Measurements from ENCODE around the gene PRSS22. TPM values are rescaled to one million over a fixed set of nuclear protein-coding genes. Genes with fewer than 3 reads are reported as not detected.

PRSS22 gene
- total RNA-seq, 2 experiments from 2014 or later, result not detected

DNA sequence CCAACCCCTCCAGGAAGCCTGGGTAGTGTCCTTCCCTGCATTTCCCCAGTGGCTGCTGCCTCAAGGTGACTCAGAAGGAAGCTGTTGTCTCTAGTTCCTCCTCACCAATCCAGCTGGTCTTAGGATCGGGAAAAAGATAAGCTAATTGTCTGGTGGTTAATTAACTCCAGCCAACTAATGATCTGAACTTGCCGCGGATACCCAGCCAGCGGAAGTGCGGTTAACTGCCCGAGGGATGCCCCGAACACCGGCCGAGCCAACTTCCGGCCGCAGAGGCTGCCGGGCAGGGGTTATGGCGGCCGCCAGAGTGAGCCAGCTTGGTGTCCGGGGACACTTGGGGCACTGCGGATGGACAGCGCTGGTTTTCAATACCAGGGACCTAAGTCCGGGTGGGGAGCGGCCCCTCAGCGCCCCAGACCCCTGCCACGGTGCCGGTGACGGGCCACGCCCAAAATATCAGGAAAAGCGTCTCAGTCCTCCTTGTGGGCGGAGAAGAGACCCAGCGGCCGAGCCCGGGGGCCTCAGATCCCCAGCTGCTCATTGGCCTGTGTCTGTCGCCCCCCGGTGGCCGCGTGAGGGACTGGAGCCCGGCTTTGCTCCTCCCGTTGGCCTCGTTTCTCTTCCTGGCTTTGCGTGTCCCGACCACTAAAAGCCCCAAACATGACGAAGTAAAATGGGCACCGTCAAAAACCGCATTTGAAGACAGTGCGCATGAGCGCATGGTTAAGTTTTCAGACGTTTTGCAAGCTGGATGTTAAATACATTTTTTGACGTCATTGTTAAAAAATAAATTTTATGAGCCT lies 10.2 kb upstream of the PRSS22 start:
- BruUV-seq (replicated peaks), result TSS peak; percentile 84
- Histone ChIP-seq H2AFZ (ENCODE audit: low read length) (peak overlapping the region; percentile 81), H3K4me1 (ENCODE audit: insufficient read depth, low read length, poor library complexity, severe bottlenecking) (peaks cover 7% of the 10 kb centered on the region), H3K9me3 (ENCODE audit: low read length) (no peaks in the 10 kb centered on the region), H3K79me2 (ENCODE audit: insufficient read depth, low read depth, low read length) (no peaks in the 10 kb centered on the region), H3K36me3 (ENCODE audit: insufficient read depth, low read length) (no peaks in the 10 kb centered on the region), H3K4me3 (ENCODE audit: low read depth, low read length, poor library complexity, severe bottlenecking) (peak overlapping the region; percentile 70), H4K20me1 (ENCODE audit: insufficient read depth, low read length) (no peaks in the 10 kb centered on the region), H3K27ac (ENCODE audit: low read depth, low read length, poor library complexity, severe bottlenecking) (peak overlapping the region; percentile 68), H3K9me2 (ENCODE audit: insufficient read depth, low read length) (no peaks in the 10 kb centered on the region), H3K4me2 (ENCODE audit: low read length) (peak overlapping the region; percentile 76)
- CTCF ChIA-PET (ENCODE audit: unreplicated experiment), result interaction anchor here (0.5 to 0.9 kb wide), 6 partner anchors 15 to 160 kb away, joined by 3 to 10 read pairs (median 4); partner anchors contain the start of gene FLYWCH2
- POLR2A ChIA-PET, result interaction anchor here (1.0 to 1.4 kb wide), 5 partner anchors 14 to 45 kb away, joined by 3 to 9 read pairs (median 4); partner anchors contain the start of genes FLYWCH1 and FLYWCH2
- TF ChIP-seq, protein P1, sequence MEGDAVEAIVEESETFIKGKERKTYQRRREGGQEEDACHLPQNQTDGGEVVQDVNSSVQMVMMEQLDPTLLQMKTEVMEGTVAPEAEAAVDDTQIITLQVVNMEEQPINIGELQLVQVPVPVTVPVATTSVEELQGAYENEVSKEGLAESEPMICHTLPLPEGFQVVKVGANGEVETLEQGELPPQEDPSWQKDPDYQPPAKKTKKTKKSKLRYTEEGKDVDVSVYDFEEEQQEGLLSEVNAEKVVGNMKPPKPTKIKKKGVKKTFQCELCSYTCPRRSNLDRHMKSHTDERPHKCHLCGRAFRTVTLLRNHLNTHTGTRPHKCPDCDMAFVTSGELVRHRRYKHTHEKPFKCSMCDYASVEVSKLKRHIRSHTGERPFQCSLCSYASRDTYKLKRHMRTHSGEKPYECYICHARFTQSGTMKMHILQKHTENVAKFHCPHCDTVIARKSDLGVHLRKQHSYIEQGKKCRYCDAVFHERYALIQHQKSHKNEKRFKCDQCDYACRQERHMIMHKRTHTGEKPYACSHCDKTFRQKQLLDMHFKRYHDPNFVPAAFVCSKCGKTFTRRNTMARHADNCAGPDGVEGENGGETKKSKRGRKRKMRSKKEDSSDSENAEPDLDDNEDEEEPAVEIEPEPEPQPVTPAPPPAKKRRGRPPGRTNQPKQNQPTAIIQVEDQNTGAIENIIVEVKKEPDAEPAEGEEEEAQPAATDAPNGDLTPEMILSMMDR (conservative IDR thresholded peaks at IDR 0.05; ENCODE audit: low read length), result peak; percentile 93
- no peak for TF ChIP-seq EZH2phosphoT487 (IDR thresholded peaks at IDR 0.05; ENCODE audit: borderline replicate concordance, low read depth, low read length)
- intact Hi-C loops (cut with micrococcal nuclease; ENCODE audit: unreplicated experiment), result loop anchor here (1.0 to 2.0 kb wide), 4 partner anchors 29 to 116 kb away; partner anchors contain the start of genes FLYWCH1 and SRRM2
- DNase-seq (ENCODE audit: low spot score), result peak; percentile 92

DNA sequence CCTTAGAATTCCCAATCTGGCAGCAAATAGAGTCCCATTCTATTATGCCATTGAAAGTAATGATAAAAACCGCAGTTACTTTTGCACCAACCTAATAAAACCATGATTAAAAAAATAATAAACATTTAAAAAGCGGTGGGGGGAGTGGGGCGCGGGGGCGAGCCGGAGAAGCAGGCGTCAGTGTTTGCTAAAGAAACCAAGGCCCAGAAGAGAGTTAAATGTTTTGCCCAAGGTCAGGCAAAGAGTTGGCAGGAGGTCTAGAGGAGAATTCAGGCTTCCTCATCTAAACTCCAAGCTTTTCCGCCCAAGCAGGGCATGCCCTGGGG lies 9.7 kb upstream of the PRSS22 start:
- Histone ChIP-seq H3K36me3 (ENCODE audit: insufficient read depth, low read length) (no peaks in the 10 kb centered on the region), H3K4me1 (ENCODE audit: insufficient read depth, low read length, poor library complexity, severe bottlenecking) (peaks cover 7% of the 10 kb centered on the region), H3K4me3 (ENCODE audit: low read depth, low read length, poor library complexity, severe bottlenecking) (peak overlapping the region; percentile 70), H3K27ac (ENCODE audit: low read depth, low read length, poor library complexity, severe bottlenecking) (peak overlapping the region; percentile 68), H3K4me2 (ENCODE audit: low read length) (peak overlapping the region; percentile 76), H2AFZ (ENCODE audit: low read length) (peak overlapping the region; percentile 81), H3K9me3 (ENCODE audit: low read length) (no peaks in the 10 kb centered on the region), H3K79me2 (ENCODE audit: insufficient read depth, low read depth, low read length) (no peaks in the 10 kb centered on the region), H4K20me1 (ENCODE audit: insufficient read depth, low read length) (no peaks in the 10 kb centered on the region), H3K9me2 (ENCODE audit: insufficient read depth, low read length) (no peaks in the 10 kb centered on the region)
- TF ChIP-seq, protein P1 (conservative IDR thresholded peaks at IDR 0.05; ENCODE audit: low read length), result no peak
- TF ChIP-seq EZH2phosphoT487 (IDR thresholded peaks at IDR 0.05; ENCODE audit: borderline replicate concordance, low read depth, low read length), result no peak
- intact Hi-C loops (cut with micrococcal nuclease; ENCODE audit: unreplicated experiment), result no loop called here
- TSS peak; percentile 99 for BruUV-seq (replicated peaks)
- POLR2A ChIA-PET, result interaction anchor here (1.0 to 1.4 kb wide), 5 partner anchors 15 to 46 kb away, joined by 3 to 9 read pairs (median 4); partner anchors contain the start of genes FLYWCH1 and FLYWCH2
- no peak for DNase-seq (ENCODE audit: low spot score)
- CTCF ChIA-PET (ENCODE audit: unreplicated experiment), result interaction anchor here (0.5 to 0.9 kb wide), 6 partner anchors 15 to 161 kb away, joined by 3 to 10 read pairs (median 4); partner anchors contain the start of gene FLYWCH2

DNA sequence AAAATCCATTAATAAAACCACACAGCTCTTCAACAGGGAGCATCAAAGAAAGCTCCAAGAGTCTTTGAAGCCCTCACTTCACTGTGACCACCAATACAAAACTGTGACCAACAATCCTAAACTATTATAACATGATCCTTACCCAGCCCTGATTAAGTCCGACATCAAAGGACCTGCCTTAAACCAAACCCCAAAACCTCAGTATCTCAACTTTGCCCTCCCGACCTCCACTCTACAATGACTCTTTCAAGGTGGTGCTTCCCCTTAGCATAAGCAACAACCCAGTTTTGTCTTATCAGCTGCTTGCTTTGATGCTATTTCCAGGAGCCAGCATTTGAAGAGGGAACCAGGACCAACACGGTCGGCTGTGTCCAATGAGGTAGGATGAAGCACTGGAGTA lies 8.5 kb upstream of the PRSS22 start:
- Histone ChIP-seq H3K36me3 (ENCODE audit: insufficient read depth, low read length) (no peaks in the 10 kb centered on the region), H3K79me2 (ENCODE audit: insufficient read depth, low read depth, low read length) (no peaks in the 10 kb centered on the region), H2AFZ (ENCODE audit: low read length) (no peak overlapping the region), H3K9me2 (ENCODE audit: insufficient read depth, low read length) (no peaks in the 10 kb centered on the region), H3K27ac (ENCODE audit: low read depth, low read length, poor library complexity, severe bottlenecking) (no peak overlapping the region), H3K4me2 (ENCODE audit: low read length) (no peak overlapping the region), H3K4me1 (ENCODE audit: insufficient read depth, low read length, poor library complexity, severe bottlenecking) (peaks cover 7% of the 10 kb centered on the region), H3K4me3 (ENCODE audit: low read depth, low read length, poor library complexity, severe bottlenecking) (no peak overlapping the region), H4K20me1 (ENCODE audit: insufficient read depth, low read length) (no peaks in the 10 kb centered on the region), H3K9me3 (ENCODE audit: low read length) (no peaks in the 10 kb centered on the region)
- POLR2A ChIA-PET, result no interaction called here
- no peak for DNase-seq (ENCODE audit: low spot score)
- CTCF ChIA-PET (ENCODE audit: unreplicated experiment), result no interaction called here
- intact Hi-C loops (cut with micrococcal nuclease; ENCODE audit: unreplicated experiment), result no loop called here
- TF ChIP-seq, protein P1 (conservative IDR thresholded peaks at IDR 0.05; ENCODE audit: low read length), result no peak
- no peak for TF ChIP-seq EZH2phosphoT487 (IDR thresholded peaks at IDR 0.05; ENCODE audit: borderline replicate concordance, low read depth, low read length)
- no TSS peak for BruUV-seq (replicated peaks)
